H1 (cell line): ENCODE results near the gene ADH1B. TPM values are rescaled to one million over a fixed set of nuclear protein-coding genes. Genes with fewer than 3 reads are reported as not detected.

ENCODE experiments used
- CTCF ChIA-PET: fragments of 300-600 bp; sonication (Branson Sonifier 250); formaldehyde crosslinking; loops from one replicate; lab custom pipeline; 2021; ENCODE audit not compliant: partially characterized antibody; lab: Charles Lee
- POLR2A ChIA-PET: fragments of 300-600 bp; sonication (Branson Sonifier 250); formaldehyde crosslinking; loops from one replicate; lab custom pipeline; 2021; ENCODE audit warnings: inconsistent platforms; ENCODE audit not compliant: partially characterized antibody; lab: Charles Lee
- DNase-seq, 2 experiments: peaks; one replicate each; pipeline versions ENCODE4 v3.0.0 to v3.0.0-alpha.2; 2010 to 2022; ENCODE audit warnings: low spot score in 2 of 2, low read depth in 1 of 2, mixed read lengths in 1 of 2
- FAIRE-seq: peaks from 2 replicates; lab custom pipeline; 2011; peaks lifted over from hg19 to GRCh38; lab: Jason Lieb, UNC
- H2AFZ ChIP-seq: 2 replicates; pipeline ENCODE4 v1.8.1; 2012; ENCODE audit warnings: low read length, inconsistent platforms
- H2AK5ac ChIP-seq: 2 replicates; pipeline ENCODE4 v1.6.1; 2013; ENCODE audit warnings: low read depth, low read length
- H2BK120ac ChIP-seq: replicated peaks from 2 replicates; pipeline ENCODE3; 2013; ENCODE audit warnings: low read depth, low read length, inconsistent platforms
- H2BK12ac ChIP-seq: 2 replicates; pipeline ENCODE4 v1.6.1; 2013; ENCODE audit warnings: low read depth, low read length
- H2BK15ac ChIP-seq: 2 replicates; pipeline ENCODE4 v1.6.1; 2013; ENCODE audit warnings: low read length
- H2BK20ac ChIP-seq: 2 replicates; pipeline ENCODE4 v1.6.1; 2013; ENCODE audit warnings: low read length
- H2BK5ac ChIP-seq: 2 replicates; pipeline ENCODE4 v1.6.1; 2013; ENCODE audit warnings: low read depth, low read length
- H3K14ac ChIP-seq: 2 replicates; pipeline ENCODE4 v1.6.1; 2013; ENCODE audit warnings: inconsistent platforms; ENCODE audit not compliant: insufficient read length
- H3K18ac ChIP-seq: 2 replicates; pipeline ENCODE4 v1.6.1; 2013; ENCODE audit warnings: low read length; ENCODE audit errors: extremely low read depth
- H3K23ac ChIP-seq: 2 replicates; pipeline ENCODE4 v1.6.1; 2013; ENCODE audit warnings: inconsistent platforms; ENCODE audit not compliant: insufficient read length
- H3K23me2 ChIP-seq: 2 replicates; pipeline ENCODE4 v1.6.1; 2013; ENCODE audit warnings: low read depth, low read length
- H3K27ac ChIP-seq: 2 replicates; pipeline ENCODE4 v1.6.1; 2011; ENCODE audit warnings: low read depth, low read length, inconsistent platforms
- H3K27me3 ChIP-seq, 4 experiments: replicated peaks in 1 of 4; 1 replicate in 1 of 4; 2 replicates in 3 of 4; pipeline versions ENCODE4 v1.6.1 to v1.8.1; 2011 to 2013; ENCODE audit warnings: low read length in 3 of 4, mild to moderate bottlenecking in 3 of 4, inconsistent platforms in 2 of 4, mixed read lengths in 2 of 4, moderate library complexity in 1 of 4; ENCODE audit not compliant: control insufficient read depth in 3 of 4, insufficient read depth in 3 of 4; ENCODE audit errors: extremely low read depth in 1 of 4
- H3K36me3 ChIP-seq, 4 experiments: 2 replicates each; pipeline versions ENCODE4 v1.6.1 to v1.8.1; 2011 to 2013; ENCODE audit warnings: mild to moderate bottlenecking in 4 of 4, low read length in 3 of 4, moderate library complexity in 2 of 4, control low read depth in 1 of 4, inconsistent platforms in 1 of 4; ENCODE audit not compliant: insufficient read depth in 4 of 4, control insufficient read depth in 2 of 4
- H3K4ac ChIP-seq: replicated peaks from 2 replicates; pipeline ENCODE3; 2013; ENCODE audit warnings: low read length, low read depth, mixed read lengths, inconsistent platforms; ENCODE audit not compliant: insufficient read length
- H3K4me1 ChIP-seq, 4 experiments: replicated peaks in 1 of 4; 1 replicate in 1 of 4; 2 replicates in 3 of 4; pipeline versions ENCODE4 v1.6.1 to v1.8.1; 2011 to 2013; ENCODE audit warnings: low read length in 3 of 4, inconsistent platforms in 2 of 4, mixed read lengths in 1 of 4; ENCODE audit not compliant: insufficient read depth in 4 of 4, control insufficient read depth in 3 of 4
- H3K4me2 ChIP-seq, 2 experiments: 2 replicates each; pipeline versions ENCODE4 v1.6.1 to v1.8.1; 2011 to 2013; ENCODE audit warnings: low read depth in 2 of 2, low read length in 2 of 2, control low read depth in 1 of 2, inconsistent platforms in 1 of 2, mild to moderate bottlenecking in 1 of 2; ENCODE audit not compliant: insufficient read depth in 1 of 2
- H3K4me3 ChIP-seq, 4 experiments: fragments of 200-600, 300-600 bp in 1 of 4; sonication (generic), shearing (Covaris generic), sonication (Bioruptor Twin) in 1 of 4; 2 replicates each; pipeline versions ENCODE4 v1.5.1 to v1.8.1; 2011 to 2016; ENCODE audit warnings: low read length in 4 of 4, low read depth in 3 of 4, control low read depth in 2 of 4, inconsistent platforms in 2 of 4, mild to moderate bottlenecking in 2 of 4, mixed read lengths in 1 of 4, moderate library complexity in 1 of 4; ENCODE audit not compliant: insufficient read depth in 2 of 4; ENCODE audit errors: extremely low read depth in 1 of 4
- H3K56ac ChIP-seq: replicated peaks from 2 replicates; pipeline ENCODE3; 2013; ENCODE audit warnings: low read depth, mild to moderate bottlenecking, mixed read lengths, low read length, inconsistent platforms; ENCODE audit not compliant: insufficient read length
- H3K79me1 ChIP-seq: 2 replicates; pipeline ENCODE4 v1.6.1; 2013; ENCODE audit warnings: low read depth, low read length, control low read depth
- H3K79me2 ChIP-seq, 2 experiments: 2 replicates each; pipeline versions ENCODE4 v1.6.1 to v1.8.1; 2012 to 2013; ENCODE audit warnings: low read length in 2 of 2, mild to moderate bottlenecking in 2 of 2, inconsistent platforms in 1 of 2; ENCODE audit not compliant: insufficient read depth in 2 of 2, control insufficient read depth in 1 of 2
- H3K9ac ChIP-seq, 4 experiments: replicated peaks in 1 of 4; 1 replicate in 1 of 4; 2 replicates in 3 of 4; pipeline versions ENCODE4 v1.6.1 to v1.8.1; 2011 to 2013; ENCODE audit warnings: low read depth in 3 of 4, low read length in 3 of 4, control low read depth in 2 of 4, mild to moderate bottlenecking in 2 of 4, moderate library complexity in 2 of 4, inconsistent platforms in 1 of 4; ENCODE audit errors: extremely low read depth in 1 of 4
- H3K9me3 ChIP-seq, 2 experiments: 2 replicates each; pipeline versions ENCODE4 v1.6.1 to v1.8.1; 2012 to 2013; ENCODE audit warnings: mild to moderate bottlenecking in 2 of 2, moderate library complexity in 2 of 2, control low read depth in 1 of 2, inconsistent platforms in 1 of 2, low read depth in 1 of 2, low read length in 1 of 2, mixed read lengths in 1 of 2; ENCODE audit not compliant: insufficient read depth in 2 of 2
- H4K20me1 ChIP-seq, 2 experiments: replicated peaks in 1 of 2; 2 replicates each; pipeline versions ENCODE3 to v1.8.1; 2011 to 2013; ENCODE audit warnings: inconsistent platforms in 2 of 2, low read length in 2 of 2, mild to moderate bottlenecking in 1 of 2; ENCODE audit not compliant: insufficient read depth in 2 of 2, control insufficient read depth in 1 of 2
- H4K5ac ChIP-seq: 2 replicates; pipeline ENCODE4 v1.6.1; 2013; ENCODE audit warnings: low read length, low read depth, mixed read lengths, inconsistent platforms; ENCODE audit not compliant: insufficient read length
- H4K8ac ChIP-seq: 2 replicates; pipeline ENCODE4 v1.8.0; 2013; ENCODE audit warnings: mild to moderate bottlenecking, moderate library complexity, low read length, inconsistent platforms; ENCODE audit not compliant: insufficient read depth; ENCODE audit errors: extremely low read depth
- H4K91ac ChIP-seq: replicated peaks from 2 replicates; pipeline ENCODE3; 2013; ENCODE audit warnings: low read length, mixed read lengths, inconsistent platforms; ENCODE audit not compliant: insufficient read length
- WGBS, 2 experiments: shearing (Covaris generic) in 1 of 2; methylation state at CpG; one replicate each; pipeline versions ENCODE4 v1.1.6 to v1.1.7; 2013 to 2015; ENCODE audit warnings: low lambda C conversion rate in 2 of 2, mixed read lengths in 2 of 2, inconsistent platforms in 1 of 2, low coverage in 1 of 2, missing lambda C conversion rate in 1 of 2; ENCODE audit not compliant: insufficient replicate concordance in 2 of 2, insufficient coverage in 1 of 2, insufficient read length in 1 of 2; ENCODE audit errors: extremely low coverage in 1 of 2, missing lambda C conversion rate in 1 of 2; 5-methylcytosine and 5-hydroxymethylcytosine counted together
- polyA plus RNA-seq, 7 experiments: library from polyadenylated mRNA; depleted of rRNA in 3 of 7; stranded (reverse) in 5 of 7; unstranded in 2 of 7; fragments of >200 nt in 5 of 7; fragments of 200-250 nt in 2 of 7; gene quantifications; 1 replicate in 5 of 7; 2 replicates in 1 of 7; 4 replicates in 1 of 7; pipeline versions ENCODE4 v1.2.1 to v1.2.3, GENCODE V29; 2011 to 2013; ENCODE audit warnings: missing spikeins in 2 of 7, mixed read lengths in 2 of 7
- total RNA-seq: library from RNA; stranded (reverse); fragmentation: NEBNext Ultra II Directional; extraction: Animal tissue kit (Norgen Biotek cat#: 25700); gene quantifications from 2 replicates; pipeline ENCODE4 v1.2.1, GENCODE V29; 2021
- TF ChIP-seq, protein P1 (sequence below), 3 experiments: IDR thresholded peaks; 1 replicate in 2 of 3; 2 replicates in 1 of 3; pipeline versions ENCODE4 v1.5.1 to v1.6.1; 2011; ENCODE audit warnings: low read length in 3 of 3, mild to moderate bottlenecking in 3 of 3, inconsistent platforms in 2 of 3, low read depth in 1 of 3, moderate library complexity in 1 of 3; ENCODE audit not compliant: insufficient read depth in 1 of 3; ENCODE audit errors: control extremely low read depth in 1 of 3

The ADH1B gene
- total and polyA plus RNA-seq, 2 of the 8 experiments (the other 6 are each of a cell fraction or from before 2014, with no cell fraction given) = not detected

GRCh38 chr4:99341426-99341825 lies 20.2 kb upstream of the ADH1B start:
- no peak overlapping the region for H3K56ac ChIP-seq
- TF ChIP-seq, protein P1, sequence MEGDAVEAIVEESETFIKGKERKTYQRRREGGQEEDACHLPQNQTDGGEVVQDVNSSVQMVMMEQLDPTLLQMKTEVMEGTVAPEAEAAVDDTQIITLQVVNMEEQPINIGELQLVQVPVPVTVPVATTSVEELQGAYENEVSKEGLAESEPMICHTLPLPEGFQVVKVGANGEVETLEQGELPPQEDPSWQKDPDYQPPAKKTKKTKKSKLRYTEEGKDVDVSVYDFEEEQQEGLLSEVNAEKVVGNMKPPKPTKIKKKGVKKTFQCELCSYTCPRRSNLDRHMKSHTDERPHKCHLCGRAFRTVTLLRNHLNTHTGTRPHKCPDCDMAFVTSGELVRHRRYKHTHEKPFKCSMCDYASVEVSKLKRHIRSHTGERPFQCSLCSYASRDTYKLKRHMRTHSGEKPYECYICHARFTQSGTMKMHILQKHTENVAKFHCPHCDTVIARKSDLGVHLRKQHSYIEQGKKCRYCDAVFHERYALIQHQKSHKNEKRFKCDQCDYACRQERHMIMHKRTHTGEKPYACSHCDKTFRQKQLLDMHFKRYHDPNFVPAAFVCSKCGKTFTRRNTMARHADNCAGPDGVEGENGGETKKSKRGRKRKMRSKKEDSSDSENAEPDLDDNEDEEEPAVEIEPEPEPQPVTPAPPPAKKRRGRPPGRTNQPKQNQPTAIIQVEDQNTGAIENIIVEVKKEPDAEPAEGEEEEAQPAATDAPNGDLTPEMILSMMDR (IDR thresholded peaks at IDR 0.05; ENCODE audit: control extremely low read depth in 1 of 3, insufficient read depth in 1 of 3, low read depth in 1 of 3, low read length in 3 of 3) = no peak

More at GRCh38 chr4:99341426-99341825, 20.2 kb upstream of the ADH1B start:
- no peak overlapping the region for H3K9ac ChIP-seq
- H2BK15ac ChIP-seq = no peak overlapping the region
- WGBS, 2 experiments = 88% methylated on average over 1 of the region's 1 CpG; no CpG with 5 or more reads in 1 of the 2 experiments
- no peak overlapping the region for H2BK5ac ChIP-seq
- no peak overlapping the region for H2AFZ ChIP-seq
- H3K4me3 ChIP-seq = no peak overlapping the region
- H3K4ac ChIP-seq = no peak overlapping the region
- no peak overlapping the region for H3K18ac ChIP-seq
- no peak overlapping the region for H2BK12ac ChIP-seq
- no peaks in the 10 kb centered on the region for H3K4me1 ChIP-seq
- H2BK120ac ChIP-seq = no peak overlapping the region
- CTCF ChIA-PET = no interaction called here
- no peaks in the 10 kb centered on the region for H3K79me1 ChIP-seq
- no peak overlapping the region for H4K91ac ChIP-seq
- FAIRE-seq = no peak
- no peaks in the 10 kb centered on the region for H4K20me1 ChIP-seq
- no peak overlapping the region for H3K4me2 ChIP-seq
- H3K23ac ChIP-seq = no peak overlapping the region
- no peak overlapping the region for H4K5ac ChIP-seq
- no peak for DNase-seq
- no peaks in the 10 kb centered on the region for H3K79me2 ChIP-seq
- H2AK5ac ChIP-seq = no peak overlapping the region
- H4K8ac ChIP-seq = no peak overlapping the region
- H3K23me2 ChIP-seq = no peaks in the 10 kb centered on the region
- H3K9me3 ChIP-seq = no peaks in the 10 kb centered on the region
- H3K14ac ChIP-seq = no peak overlapping the region
- no peaks in the 10 kb centered on the region for H3K36me3 ChIP-seq
- H3K27me3 ChIP-seq = no peaks in the 10 kb centered on the region
- no peak overlapping the region for H2BK20ac ChIP-seq
- POLR2A ChIA-PET = no interaction called here
- H3K27ac ChIP-seq = no peak overlapping the region
